ENCODE measurements around the gene SLC16A12. TPM values are rescaled to one million over a fixed set of nuclear protein-coding genes. Genes with fewer than 3 reads are reported as not detected.
A peak's percentile ranks its signal among the peaks of the same experiment; 100 is the strongest.

SLC16A12 gene
- total and polyA plus RNA-seq, 2 of the 13 experiments (the other 11 are each of a cell fraction or from before 2014, with no cell fraction given): 0.02 TPM; not detected in 1

DNA sequence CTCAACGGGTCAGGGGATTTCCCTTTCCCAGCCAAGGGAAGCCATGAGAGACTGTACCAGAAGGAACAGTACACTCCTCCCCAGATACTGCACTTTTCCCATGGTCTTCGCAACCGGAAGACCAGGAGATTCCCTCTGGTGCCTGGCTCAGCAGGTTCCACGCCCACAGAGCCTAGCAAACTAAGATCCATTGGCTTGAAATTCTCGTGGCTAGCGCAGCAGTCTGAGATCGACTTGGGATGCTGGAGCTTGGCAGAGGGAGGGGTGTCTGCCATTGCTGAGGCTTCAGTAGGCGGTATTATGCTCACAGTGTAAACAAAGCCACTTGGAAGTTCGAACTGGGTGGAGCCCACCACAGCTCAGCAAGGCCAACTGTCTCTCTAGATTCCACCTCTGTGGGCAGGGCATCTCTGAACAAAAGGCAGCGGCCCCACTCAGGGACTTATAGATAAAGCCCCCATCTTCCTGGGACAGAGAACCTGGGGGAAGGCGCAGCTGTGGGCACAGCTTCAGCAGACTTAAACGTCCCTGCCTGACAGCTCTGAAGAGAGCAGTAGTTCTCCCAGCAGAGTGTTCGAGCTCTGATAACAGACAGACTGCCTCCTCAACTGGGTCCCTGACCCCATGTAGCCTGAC, 29.6 kb downstream of the SLC16A12 start:
- Histone ChIP-seq H3K36me3 (replicated peaks in 1 of 2; ENCODE audit: control insufficient read depth in 1 of 2, insufficient read depth in 2 of 2, low read length in 2 of 2) (no peaks in the 10 kb centered on the region), H2AFZ (ENCODE audit: low read length) (no peak overlapping the region), H3K9me3 (ENCODE audit: low read length) (no peaks in the 10 kb centered on the region), H3K4me2 (ENCODE audit: low read depth, low read length) (peak overlapping the region; percentile 29; the same call in 1 of the 2 replicates), H3K79me2 (ENCODE audit: insufficient read depth, low read length) (no peaks in the 10 kb centered on the region), H3K4me3 (replicated peaks in 1 of 3; ENCODE audit: insufficient read depth in 1 of 3, low read depth in 2 of 3, low read length in 3 of 3) (no peak overlapping the region), H3K4me1 (ENCODE audit: insufficient read depth, low read length) (peaks cover 7% of the 10 kb centered on the region; the same call in 1 of the 2 replicates), H3K9ac (ENCODE audit: insufficient read depth, low read depth, low read length) (no peak overlapping the region), H3K27me3 (ENCODE audit: control insufficient read depth in 1 of 2, insufficient read depth in 2 of 2, low read length in 2 of 2) (no peaks in the 10 kb centered on the region), H4K20me1 (ENCODE audit: insufficient read depth, low read length) (no peaks in the 10 kb centered on the region), H3K27ac (ENCODE audit: extremely low read length, insufficient read depth, low read length) (no peak overlapping the region)
- WGBS (ENCODE audit: low lambda C conversion rate): 0% methylated on average over 1 of the region's 13 CpGs
- ChIA-PET POLR2A (no interaction called here), CTCF (ENCODE audit: low intra/inter-chr PET ratio, low total read pairs) (no interaction called here)
- ATAC-seq (peak; percentile 33; the same call in 1 of the 3 replicates), DNase-seq (ENCODE audit: low spot score) (no peak), FAIRE-seq (peak; percentile 36)
- intact Hi-C loops (cut with micrococcal nuclease; ENCODE audit: unreplicated experiment) (no loop called here), in situ Hi-C loops (cut with HindIII; ENCODE audit: extremely low pct_ligation_motif_present, low pct_unique_long_range_greater_than_20kb) (no loop called here)
- no TSS peak for BruUV-seq (replicated peaks)
- TF ChIP-seq FOXA1 (IDR thresholded peaks at IDR 0.05) (no peak), FOXA1 (CRISPR knock-in tag; IDR thresholded peaks at IDR 0.05) (peak; percentile 47; the same call in 1 of the 2 replicates)
- TF ChIP-seq, protein P1, sequence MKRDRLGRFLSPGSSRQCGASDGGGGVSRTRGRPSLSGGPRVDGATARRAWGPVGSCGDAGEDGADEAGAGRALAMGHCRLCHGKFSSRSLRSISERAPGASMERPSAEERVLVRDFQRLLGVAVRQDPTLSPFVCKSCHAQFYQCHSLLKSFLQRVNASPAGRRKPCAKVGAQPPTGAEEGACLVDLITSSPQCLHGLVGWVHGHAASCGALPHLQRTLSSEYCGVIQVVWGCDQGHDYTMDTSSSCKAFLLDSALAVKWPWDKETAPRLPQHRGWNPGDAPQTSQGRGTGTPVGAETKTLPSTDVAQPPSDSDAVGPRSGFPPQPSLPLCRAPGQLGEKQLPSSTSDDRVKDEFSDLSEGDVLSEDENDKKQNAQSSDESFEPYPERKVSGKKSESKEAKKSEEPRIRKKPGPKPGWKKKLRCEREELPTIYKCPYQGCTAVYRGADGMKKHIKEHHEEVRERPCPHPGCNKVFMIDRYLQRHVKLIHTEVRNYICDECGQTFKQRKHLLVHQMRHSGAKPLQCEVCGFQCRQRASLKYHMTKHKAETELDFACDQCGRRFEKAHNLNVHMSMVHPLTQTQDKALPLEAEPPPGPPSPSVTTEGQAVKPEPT (CRISPR knock-in tag; IDR thresholded peaks at IDR 0.05; ENCODE audit: low read depth): no peak

DNA sequence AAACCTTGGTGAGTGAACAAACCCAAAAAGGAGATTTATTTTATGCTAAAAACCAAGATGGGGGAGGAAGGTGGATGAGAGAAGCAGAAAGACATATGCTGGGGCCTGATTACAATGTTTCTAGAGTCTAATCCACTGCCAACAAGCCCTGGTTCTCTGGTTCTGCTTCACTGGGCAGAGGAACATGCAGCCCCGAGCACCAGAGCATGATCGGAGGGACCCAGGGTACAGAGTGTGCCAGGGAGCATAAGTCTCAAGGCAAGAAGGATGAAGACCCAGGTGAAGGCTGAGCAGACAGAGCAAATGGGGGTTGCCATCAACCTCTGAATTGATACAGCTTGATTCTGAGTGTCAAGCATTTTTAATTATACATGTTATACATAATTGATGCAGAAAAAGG, 30.7 kb downstream of the SLC16A12 start:
- H3K27me3 ChIP-seq (ENCODE audit: control insufficient read depth in 1 of 2, insufficient read depth in 2 of 2, low read length in 2 of 2): no peaks in the 10 kb centered on the region
- 46% methylated on average over 2 of the region's 2 CpGs for WGBS (ENCODE audit: low lambda C conversion rate)
- no peaks in the 10 kb centered on the region for H4K20me1 ChIP-seq (ENCODE audit: insufficient read depth, low read length)
- H3K36me3 ChIP-seq (replicated peaks in 1 of 2; ENCODE audit: control insufficient read depth in 1 of 2, insufficient read depth in 2 of 2, low read length in 2 of 2): no peaks in the 10 kb centered on the region
- no peak for FAIRE-seq
- H3K9me3 ChIP-seq (ENCODE audit: low read length): no peaks in the 10 kb centered on the region
- H3K4me1 ChIP-seq (ENCODE audit: insufficient read depth, low read length): peaks cover 7% of the 10 kb centered on the region; the same call in 1 of the 2 replicates
- no peak overlapping the region for H3K9ac ChIP-seq (ENCODE audit: insufficient read depth, low read depth, low read length)
- H2AFZ ChIP-seq (ENCODE audit: low read length): no peak overlapping the region
- POLR2A ChIA-PET: no interaction called here
- no peak for ATAC-seq
- BruUV-seq (replicated peaks): no TSS peak
- intact Hi-C loops (cut with micrococcal nuclease; ENCODE audit: unreplicated experiment) (no loop called here), in situ Hi-C loops (cut with HindIII; ENCODE audit: extremely low pct_ligation_motif_present, low pct_unique_long_range_greater_than_20kb) (no loop called here)
- H3K27ac ChIP-seq (ENCODE audit: extremely low read length, insufficient read depth, low read length): no peak overlapping the region
- CTCF ChIA-PET (ENCODE audit: low intra/inter-chr PET ratio, low total read pairs): no interaction called here
- H3K79me2 ChIP-seq (ENCODE audit: insufficient read depth, low read length): no peaks in the 10 kb centered on the region
- H3K4me3 ChIP-seq (replicated peaks in 1 of 3; ENCODE audit: insufficient read depth in 1 of 3, low read depth in 2 of 3, low read length in 3 of 3): no peak overlapping the region
- H3K4me2 ChIP-seq (ENCODE audit: low read depth, low read length): no peak overlapping the region
- no peak for DNase-seq (ENCODE audit: low spot score)
- TF ChIP-seq ZNF570 (CRISPR knock-in tag; IDR thresholded peaks at IDR 0.05; ENCODE audit: borderline replicate concordance): no peak
